Fibroblast of lung (primary cell): ENCODE results near the gene PAEP. TPM values are rescaled to one million over a fixed set of nuclear protein-coding genes. Genes with fewer than 3 reads are reported as not detected.

Experiments
- DNase-seq, 2 donors: peaks; one replicate each; pipeline versions ENCODE4 v3.0.0 to v3.0.0-alpha.2; 2010; ENCODE audit warnings: low read depth in 2 of 2
- H2AFZ ChIP-seq: 2 replicates; pipeline ENCODE4 v1.5.1; 2012; ENCODE audit warnings: low read length, control low read depth, inconsistent platforms
- H3K27ac ChIP-seq: 2 replicates; pipeline ENCODE4 v1.5.1; 2011; ENCODE audit warnings: low read length, control low read depth; ENCODE audit not compliant: insufficient read depth
- H3K27me3 ChIP-seq: 2 replicates; pipeline ENCODE4 v1.5.1; 2011; ENCODE audit warnings: mild to moderate bottlenecking, low read length; ENCODE audit not compliant: control insufficient read depth, insufficient read depth
- H3K36me3 ChIP-seq: 2 replicates; pipeline ENCODE4 v1.5.1; 2011; ENCODE audit warnings: low read length; ENCODE audit not compliant: control insufficient read depth, insufficient read depth
- H3K4me1 ChIP-seq: 2 replicates; pipeline ENCODE4 v1.5.1; 2011; ENCODE audit warnings: low read length; ENCODE audit not compliant: control insufficient read depth, insufficient read depth; ENCODE audit errors: extremely low read depth
- H3K4me2 ChIP-seq: 2 replicates; pipeline ENCODE4 v1.5.1; 2011; ENCODE audit warnings: low read length, control low read depth; ENCODE audit not compliant: insufficient read depth; ENCODE audit errors: extremely low read depth
- H3K4me3 ChIP-seq, 4 experiments: fragments of 200-600 bp in 1 of 4; sonication (generic) in 1 of 4; replicated peaks in 1 of 4; 2 replicates each; pipeline ENCODE4 v1.5.1; 2011 to 2016; ENCODE audit warnings: low read length in 4 of 4, low read depth in 3 of 4, mild to moderate bottlenecking in 3 of 4, control low read depth in 2 of 4, inconsistent platforms in 1 of 4, mixed read lengths in 1 of 4; ENCODE audit not compliant: insufficient read depth in 1 of 4; ENCODE audit errors: control extremely low read depth in 1 of 4
- H3K79me2 ChIP-seq: 2 replicates; pipeline ENCODE4 v1.5.1; 2012; ENCODE audit warnings: mild to moderate bottlenecking, low read length, inconsistent platforms; ENCODE audit not compliant: control insufficient read depth, insufficient read depth
- H3K9ac ChIP-seq: 2 replicates; pipeline ENCODE4 v1.5.1; 2011; ENCODE audit warnings: mild to moderate bottlenecking, low read length, control low read depth; ENCODE audit not compliant: insufficient read depth
- H3K9me3 ChIP-seq: 2 replicates; pipeline ENCODE4 v1.5.1; 2012; ENCODE audit warnings: low read depth, low read length; ENCODE audit not compliant: control insufficient read depth, insufficient read depth
- H4K20me1 ChIP-seq: 2 replicates; pipeline ENCODE4 v1.5.1; 2011; ENCODE audit warnings: low read length; ENCODE audit not compliant: control insufficient read depth, insufficient read depth; ENCODE audit errors: extremely low read depth
- CTCF ChIP-seq, 2 donors: IDR thresholded peaks in 1 of 2; conservative IDR thresholded peaks in 1 of 2; 1 replicate in 1 of 2; 2 replicates in 1 of 2; pipeline ENCODE4 v1.5.1; 2011 to 2012; ENCODE audit warnings: low read length in 2 of 2, control low read depth in 1 of 2, inconsistent platforms in 1 of 2, low read depth in 1 of 2, mild to moderate bottlenecking in 1 of 2
- EZH2 ChIP-seq: IDR thresholded peaks from 2 replicates; pipeline ENCODE4 v1.5.1; 2012; ENCODE audit warnings: low read length, control low read depth, mild to moderate bottlenecking; ENCODE audit errors: missing control alignments
- polyA plus RNA-seq, 2 donors: library from polyadenylated mRNA; depleted of rRNA in 1 of 2; stranded (reverse) in 1 of 2; unstranded in 1 of 2; fragments of >200 nt; gene quantifications; 2 replicates each; pipeline ENCODE4 v1.2.1, GENCODE V29; 2011 to 2012; ENCODE audit warnings: missing spikeins in 1 of 2
- total RNA-seq: library from RNA; depleted of rRNA; stranded (reverse); fragments of >200 nt; gene quantifications from 2 replicates; pipeline ENCODE4 v1.2.1, GENCODE V29; 2014

Gene PAEP
- total and polyA plus RNA-seq, 2 donors (not counting 1 experiment from before 2014, with no cell fraction given), result not detected

GRCh38 chr9:135596211-135596610, 34.7 kb downstream of the PAEP start:
- Histone ChIP-seq H3K79me2 (no peaks in the 10 kb centered on the region), H3K36me3 (no peaks in the 10 kb centered on the region), H3K9me3 (no peaks in the 10 kb centered on the region), H3K27me3 (no peaks in the 10 kb centered on the region), H2AFZ (no peak overlapping the region), H4K20me1 (no peaks in the 10 kb centered on the region), H3K4me2 (no peak overlapping the region), H3K27ac (no peak overlapping the region), H3K4me3 (no peak overlapping the region), H3K9ac (no peak overlapping the region), H3K4me1 (no peaks in the 10 kb centered on the region)
- no peak for TF ChIP-seq EZH2
- TF ChIP-seq CTCF (conservative IDR thresholded peaks at IDR 0.05 in 1 of 2, IDR thresholded peaks at IDR 0.05 in 1 of 2; ENCODE audit: low read depth in 1 of 2, low read length in 2 of 2), result no peak
- no peak for DNase-seq

DNA sequence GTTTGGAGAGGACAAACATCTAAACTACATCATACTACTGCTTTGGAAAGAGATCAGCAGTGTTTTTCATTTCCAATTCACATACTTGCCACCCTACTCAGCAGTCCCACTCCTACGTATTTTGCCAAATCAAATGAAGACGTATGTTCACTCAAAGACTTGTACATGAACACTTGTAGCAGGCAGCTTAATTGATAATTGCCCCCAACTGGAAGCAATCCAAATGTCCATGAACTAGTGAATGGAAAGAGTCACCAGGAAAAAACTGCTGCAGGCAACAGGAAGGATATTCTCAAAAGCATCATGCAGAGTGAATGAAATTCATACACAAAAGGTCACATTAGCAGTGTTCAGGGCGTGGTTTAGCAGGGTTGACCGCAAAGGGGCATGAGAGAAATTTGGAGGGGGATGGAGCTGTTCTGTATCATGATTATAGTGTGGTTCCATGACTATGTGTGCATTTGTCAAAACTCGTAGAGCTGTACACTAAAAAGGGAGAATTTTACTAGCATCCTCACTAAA, 38.8 kb downstream of the PAEP start:
- Histone ChIP-seq H3K4me2 (no peak overlapping the region), H3K79me2 (no peaks in the 10 kb centered on the region), H3K9me3 (no peaks in the 10 kb centered on the region), H4K20me1 (no peaks in the 10 kb centered on the region), H3K27ac (no peak overlapping the region), H3K27me3 (no peaks in the 10 kb centered on the region), H3K36me3 (no peaks in the 10 kb centered on the region), H3K9ac (no peak overlapping the region), H3K4me1 (no peaks in the 10 kb centered on the region), H2AFZ (no peak overlapping the region), H3K4me3 (no peak overlapping the region)
- TF ChIP-seq EZH2, result no peak
- TF ChIP-seq CTCF (conservative IDR thresholded peaks at IDR 0.05 in 1 of 2, IDR thresholded peaks at IDR 0.05 in 1 of 2; ENCODE audit: low read depth in 1 of 2, low read length in 2 of 2), result no peak
- DNase-seq, result no peak

GRCh38 chr9:135601988-135602387, 40.4 kb downstream of the PAEP start:
- Histone ChIP-seq H3K9ac (no peak overlapping the region), H3K27me3 (no peaks in the 10 kb centered on the region), H4K20me1 (no peaks in the 10 kb centered on the region), H3K4me1 (no peaks in the 10 kb centered on the region), H2AFZ (no peak overlapping the region), H3K4me3 (no peak overlapping the region), H3K79me2 (no peaks in the 10 kb centered on the region), H3K9me3 (no peaks in the 10 kb centered on the region), H3K36me3 (no peaks in the 10 kb centered on the region), H3K4me2 (no peak overlapping the region), H3K27ac (no peak overlapping the region)
- TF ChIP-seq EZH2 (no peak), CTCF (conservative IDR thresholded peaks at IDR 0.05 in 1 of 2, IDR thresholded peaks at IDR 0.05 in 1 of 2; ENCODE audit: low read depth in 1 of 2, low read length in 2 of 2) (no peak)
- DNase-seq, result no peak
